Activated CD8-positive, alpha-beta memory T cell treated with anti-CD3 and anti-CD28 coated beads for 1 hour (primary cell): ENCODE results near the gene KRTAP4-6.
"Not testable (repeated sequence)": the region's sequence is repeated elsewhere in the genome, so short reads cannot be mapped to it uniquely, and the experiment has no call there.

Experiments used
- DNase-seq, 2 donors: peaks; one replicate each; pipeline ENCODE4 v3.0.0-alpha.2; 2020; ENCODE audit warnings: low read depth in 1 of 2; ENCODE audit errors: extremely low read depth in 1 of 2

KRTAP4-6 gene

DNA sequence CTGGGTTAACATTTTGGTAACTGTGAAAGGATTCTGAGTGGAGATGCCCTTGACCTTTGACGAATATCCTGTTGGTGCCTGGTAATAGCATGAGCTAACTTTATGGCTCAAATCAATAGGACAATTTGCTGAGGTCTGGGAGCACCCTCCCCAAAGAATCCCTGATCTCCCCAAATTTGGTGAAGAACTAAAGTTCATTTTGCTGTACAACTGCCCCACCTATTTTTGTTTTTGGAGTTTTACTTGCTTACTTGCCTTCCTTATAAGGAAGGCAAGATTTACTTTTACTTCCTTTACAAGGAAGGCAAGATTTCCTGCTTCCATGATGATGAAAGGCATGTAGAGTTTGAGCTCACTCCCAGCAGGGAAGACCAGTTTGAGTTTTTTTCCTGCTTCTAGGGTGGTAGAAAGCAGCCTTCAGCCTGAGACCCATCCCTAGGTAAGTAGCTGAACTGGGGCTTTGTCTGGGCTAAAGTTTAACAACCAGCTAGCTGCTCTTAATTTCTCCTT is 32.3 kb downstream of the KRTAP4-6 start:
- no peak for DNase-seq

DNA sequence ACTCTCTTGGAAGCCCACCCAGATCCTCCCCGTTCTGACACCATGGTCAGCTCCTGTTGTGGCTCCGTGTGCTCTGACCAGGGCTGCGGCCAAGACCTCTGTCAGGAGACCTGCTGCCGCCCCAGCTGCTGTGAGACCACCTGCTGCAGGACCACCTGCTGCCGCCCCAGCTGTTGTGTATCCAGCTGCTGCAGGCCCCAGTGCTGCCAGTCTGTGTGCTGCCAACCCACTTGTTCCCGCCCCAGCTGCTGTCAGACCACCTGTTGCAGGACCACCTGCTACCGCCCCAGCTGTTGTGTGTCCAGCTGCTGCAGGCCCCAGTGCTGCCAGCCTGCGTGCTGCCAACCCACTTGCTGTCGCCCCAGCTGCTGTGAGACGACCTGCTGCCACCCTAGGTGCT is 35.0 kb downstream of the KRTAP4-6 start, which contains the start of gene KRTAP4-9:
TSS of gene KRTAP4-9 (plus strand) at position 43 of the 400 bp plus-strand sequence. CDS start at position 43, 0 bp downstream.
- not testable (repeated sequence) for DNase-seq

- not testable (repeated sequence) for DNase-seq
Measured at GRCh38 chr17:41104386-41105038, 35.8 kb downstream of the KRTAP4-6 start.

- DNase-seq: no peak
Measured at GRCh38 chr17:41103896-41104295, 36.4 kb downstream of the KRTAP4-6 start.

- no peak for DNase-seq
Measured at GRCh38 chr17:41101586-41102259, 38.6 kb downstream of the KRTAP4-6 start, which contains the start of gene KRTAP4-16. Gene KRTAP4-16, minus strand, starts transcription at chr17:41102209. Its CDS starts 0 bp downstream, at chr17:41102209.

GRCh38 chr17:41099682-41100480 is 40.5 kb downstream of the KRTAP4-6 start:
- DNase-seq: not testable (repeated sequence)

DNA sequence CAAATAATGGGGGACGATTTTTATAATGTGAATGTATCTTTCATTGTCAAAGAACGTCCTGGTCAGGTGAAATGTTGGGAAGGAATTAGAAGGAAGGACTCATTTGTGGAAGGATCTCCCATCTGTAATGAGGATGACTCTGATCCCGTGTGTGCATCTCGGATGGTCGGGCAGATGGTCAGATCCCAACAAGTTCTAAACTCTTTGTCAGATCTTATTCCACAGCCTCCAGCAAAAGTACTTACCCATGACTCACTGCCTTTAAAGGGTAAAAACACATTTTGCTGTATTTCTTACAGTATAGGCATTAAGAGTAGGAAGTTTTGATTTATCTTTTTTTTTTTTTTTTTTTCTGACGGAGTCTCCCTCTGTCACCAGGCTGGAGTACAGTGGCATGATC is 41.9 kb downstream of the KRTAP4-6 start:
- no peak for DNase-seq

DNA sequence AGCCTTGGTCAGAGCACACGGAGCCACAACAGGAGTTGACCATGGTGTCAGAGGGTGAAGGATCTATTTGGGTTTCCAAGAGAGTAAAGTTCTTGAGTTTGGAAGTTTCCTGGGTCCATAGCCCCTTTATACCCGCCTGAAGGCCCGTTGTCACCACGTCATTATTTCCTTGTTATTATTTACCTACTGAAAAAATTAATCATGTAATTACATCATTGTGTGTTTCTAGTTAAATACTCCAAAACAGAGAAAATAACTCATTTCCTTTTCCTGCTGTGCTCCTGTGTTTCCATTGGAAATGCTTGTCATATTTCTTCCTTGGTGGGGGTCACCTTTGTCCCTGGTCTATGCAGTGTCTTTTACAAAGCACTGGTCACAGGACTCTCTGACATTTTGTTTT is 42.3 kb downstream of the KRTAP4-6 start, which contains the start of gene KRTAP4-8:
TSS of gene KRTAP4-8 (minus strand) at position 101 of the 400 bp plus-strand sequence. CDS start at position 43, 58 bp downstream.
- no peak for DNase-seq

GRCh38 chr17:41096055-41096454 is 44.3 kb downstream of the KRTAP4-6 start:
- no peak for DNase-seq
